Ishikawa (cell line): ENCODE measurements around the gene BIRC5.

ENCODE experiments used
- CREB1 ChIP-seq: IDR thresholded peaks from 2 replicates; pipeline ENCODE4 v1.6.1; 2012; ENCODE audit warnings: low read depth
- EGR1 ChIP-seq: IDR thresholded peaks from 2 replicates; pipeline ENCODE4 v1.6.1; 2012
- EP300 ChIP-seq: IDR thresholded peaks from 2 replicates; pipeline ENCODE4 v1.6.1; 2012; ENCODE audit warnings: borderline replicate concordance
- FOXM1 ChIP-seq: IDR thresholded peaks from 2 replicates; pipeline ENCODE4 v1.6.1; 2012; ENCODE audit warnings: low read depth, borderline replicate concordance
- MAX ChIP-seq: IDR thresholded peaks from 2 replicates; pipeline ENCODE4 v1.6.1; 2012
- NFIC ChIP-seq: IDR thresholded peaks from 2 replicates; pipeline ENCODE4 v1.6.1; 2012
- RAD21 ChIP-seq: IDR thresholded peaks from 2 replicates; pipeline ENCODE4 v1.6.1; 2012; ENCODE audit warnings: low read depth
- REST ChIP-seq: IDR thresholded peaks from 2 replicates; pipeline ENCODE4 v1.6.1; 2012; ENCODE audit warnings: low read depth, mild to moderate bottlenecking
- TAF1 ChIP-seq: IDR thresholded peaks from 2 replicates; pipeline ENCODE4 v1.6.1; 2012; ENCODE audit warnings: low read depth, mild to moderate bottlenecking
- TCF12 ChIP-seq: IDR thresholded peaks from 2 replicates; pipeline ENCODE4 v1.6.1; 2012; ENCODE audit warnings: low read depth
- TEAD4 ChIP-seq: IDR thresholded peaks from 2 replicates; pipeline ENCODE4 v1.6.1; 2012
- USF1 ChIP-seq: IDR thresholded peaks from 2 replicates; pipeline ENCODE4 v1.6.1; 2012
- YY1 ChIP-seq: IDR thresholded peaks from 2 replicates; pipeline ENCODE4 v1.6.1; 2012; ENCODE audit warnings: low read depth
- ZBTB7A ChIP-seq: IDR thresholded peaks from 2 replicates; pipeline ENCODE4 v1.6.1; 2012; ENCODE audit warnings: low read depth

GRCh38 chr17:78227455-78227916 is 13.4 kb downstream of the BIRC5 start:
- TF ChIP-seq TEAD4 (no peak), REST (no peak), EP300 (no peak), ZBTB7A (no peak), RAD21 (no peak), CREB1 (no peak), EGR1 (no peak), NFIC (no peak), TAF1 (no peak), MAX (no peak), TCF12 (no peak), YY1 (no peak), USF1 (no peak), FOXM1 (no peak)
